Measurements from ENCODE around the gene PRB4.
"Not testable (repeated sequence)": the region's sequence is repeated elsewhere in the genome, so short reads cannot be mapped to it uniquely, and the experiment has no call there.

The PRB4 gene

DNA sequence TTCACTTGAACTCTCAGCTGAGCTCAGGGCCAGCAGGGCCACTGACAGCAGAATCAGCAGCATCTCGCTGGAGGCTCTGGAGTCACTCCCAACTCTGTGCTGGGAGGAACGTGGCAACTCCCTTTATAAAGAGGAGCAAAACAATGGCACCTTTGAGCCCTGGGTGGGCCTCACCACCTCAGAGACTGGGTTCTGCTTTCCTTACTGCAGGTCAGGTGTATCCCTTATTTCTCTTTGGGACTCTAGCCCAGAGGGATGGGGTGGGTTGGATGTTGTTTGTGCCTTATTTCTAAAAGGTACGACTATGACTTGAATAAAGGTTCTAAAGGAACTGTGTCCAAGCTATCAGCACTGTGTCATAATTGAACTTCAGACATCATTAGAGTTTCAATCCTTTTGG lies at the start of gene PRB4:
PRB4 (minus strand) TSS at position 101 of the 400 bp plus-strand sequence; CDS start at position 63, 38 bp downstream.
- no peak for DNase-seq

DNA sequence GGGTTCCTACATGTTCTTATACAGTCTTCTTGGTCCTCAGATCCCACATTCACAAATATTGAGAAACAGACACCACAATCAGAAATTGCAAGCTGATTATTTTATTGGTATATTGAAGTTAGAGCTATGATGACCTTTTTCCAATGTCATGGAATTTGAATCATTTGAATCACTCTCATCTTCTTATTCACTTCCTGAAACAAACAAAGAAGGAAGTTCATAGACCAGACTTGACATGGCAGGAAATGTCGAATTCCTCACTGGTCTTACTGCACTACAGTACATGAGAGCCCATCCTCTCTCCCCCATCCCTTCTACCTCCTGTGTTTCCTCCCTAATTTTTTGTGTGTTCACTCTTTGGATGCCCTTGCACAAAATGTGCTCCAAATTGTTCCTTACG lies 41.5 kb upstream of the PRB4 start:
- not testable (repeated sequence) for DNase-seq

DNA sequence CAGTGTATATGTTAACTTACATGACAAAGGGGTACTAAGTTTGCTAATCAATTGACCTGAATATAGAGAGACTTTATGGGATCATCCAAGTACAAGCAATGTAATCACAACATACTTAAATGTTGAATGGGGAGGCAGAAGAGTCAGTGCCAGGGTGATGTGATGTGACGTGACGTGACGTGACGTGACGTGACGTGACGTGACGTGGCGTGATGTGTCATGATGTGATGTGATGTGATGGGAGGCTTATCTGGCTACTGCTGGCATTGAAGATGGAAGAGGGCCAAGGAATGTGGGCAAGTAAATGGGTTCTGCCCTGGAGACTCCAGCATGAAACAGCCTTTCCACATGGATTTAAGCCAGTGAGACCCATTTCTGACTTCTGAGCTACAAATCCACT lies 38.2 kb upstream of the PRB4 start:
- DNase-seq, result no peak

DNA sequence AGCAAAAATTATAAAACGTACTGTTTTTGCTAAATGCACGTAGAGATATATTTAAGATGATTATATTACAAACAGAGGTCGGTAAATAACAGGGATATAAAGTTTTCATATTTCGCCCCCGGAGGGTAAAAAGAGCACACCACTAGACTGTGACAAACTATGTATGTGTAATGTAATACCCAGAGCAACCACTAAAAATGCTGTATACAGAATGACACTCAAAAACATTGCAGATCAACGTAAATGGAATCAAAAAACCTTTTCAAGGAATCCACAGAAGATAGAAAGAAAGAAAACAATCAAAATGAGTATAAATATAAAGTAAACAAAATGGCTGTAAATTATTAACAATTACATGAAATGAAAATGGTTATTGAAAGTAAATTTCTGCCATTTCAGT lies 37.6 kb upstream of the PRB4 start:
- no peak for DNase-seq

DNA sequence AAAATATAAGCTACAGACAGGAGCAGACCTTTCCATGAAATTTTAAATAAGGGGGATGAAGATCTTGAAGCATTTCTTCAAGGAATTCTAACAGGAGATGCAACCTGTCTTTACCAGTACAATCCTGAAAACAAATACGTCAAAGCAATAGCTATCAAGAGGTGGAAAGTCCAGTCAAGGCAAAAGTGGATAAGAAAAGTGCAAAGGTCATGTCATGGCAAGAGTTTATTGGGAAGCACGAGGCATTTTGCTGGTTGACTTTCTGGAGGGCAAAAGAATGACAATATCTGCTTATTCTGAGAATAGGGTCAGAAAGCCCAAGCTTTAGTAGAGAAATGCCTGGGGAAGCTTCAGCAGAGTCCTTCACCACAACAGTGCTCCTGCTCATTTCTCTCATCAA lies 34.3 kb upstream of the PRB4 start:
- no peak for DNase-seq

DNA sequence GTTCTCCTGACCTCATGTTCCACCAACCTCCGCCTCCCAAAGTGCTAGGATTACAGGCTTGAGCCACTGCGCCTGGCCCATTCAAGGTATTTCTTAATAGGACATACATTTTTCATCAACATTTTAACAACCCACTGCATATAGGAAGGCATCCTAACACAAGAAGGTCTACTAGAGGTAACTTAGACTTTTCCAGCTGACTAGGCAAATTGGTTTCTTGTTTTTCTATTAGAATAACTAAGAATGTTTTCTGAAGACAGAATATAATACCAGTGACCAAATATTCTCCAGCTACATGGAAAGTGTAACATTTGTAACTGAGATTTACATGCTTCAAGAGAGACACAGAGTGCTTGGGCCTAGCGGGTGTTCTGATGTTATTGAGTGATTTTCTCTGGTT lies 14.2 kb upstream of the PRB4 start:
- DNase-seq, result no peak

DNA sequence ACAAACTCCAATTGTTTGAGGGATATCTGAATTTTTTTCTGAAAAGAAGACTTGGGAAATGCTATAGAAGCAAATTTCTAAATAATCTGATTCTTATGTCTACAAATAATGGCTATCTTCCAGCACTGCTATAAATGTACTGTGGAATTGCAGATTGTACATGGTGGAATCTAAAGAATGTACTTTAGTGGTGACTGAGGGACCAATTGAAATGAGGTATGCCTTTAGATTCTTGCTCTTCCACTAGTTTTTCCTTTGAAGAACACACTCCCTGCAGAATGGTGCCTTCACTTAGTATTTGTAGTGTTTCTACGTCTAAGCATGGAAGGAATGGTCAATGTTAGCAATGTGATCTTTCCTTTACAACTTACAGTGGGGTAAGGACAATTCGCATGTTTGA lies 11.7 kb upstream of the PRB4 start:
- DNase-seq, result no peak

DNA sequence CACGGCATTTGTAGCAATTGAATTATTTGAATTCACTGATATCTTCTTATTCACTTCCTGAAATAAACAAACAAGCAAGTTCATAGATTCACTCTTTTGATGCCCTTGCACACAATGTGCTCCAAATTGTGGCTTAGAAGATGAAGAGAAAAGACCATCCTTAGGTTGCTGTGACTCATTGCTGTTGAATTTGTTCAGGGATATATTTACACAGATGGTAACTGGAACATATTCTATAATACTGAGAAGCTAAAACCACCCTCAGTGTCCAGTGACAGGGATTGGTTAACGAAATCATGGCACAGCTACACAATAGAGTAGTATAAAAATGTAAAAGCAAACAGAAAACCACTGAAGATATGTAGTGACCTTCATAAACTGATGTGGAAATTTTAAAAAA lies 3.1 kb downstream of the PRB4 start:
- DNase-seq, result no peak

DNA sequence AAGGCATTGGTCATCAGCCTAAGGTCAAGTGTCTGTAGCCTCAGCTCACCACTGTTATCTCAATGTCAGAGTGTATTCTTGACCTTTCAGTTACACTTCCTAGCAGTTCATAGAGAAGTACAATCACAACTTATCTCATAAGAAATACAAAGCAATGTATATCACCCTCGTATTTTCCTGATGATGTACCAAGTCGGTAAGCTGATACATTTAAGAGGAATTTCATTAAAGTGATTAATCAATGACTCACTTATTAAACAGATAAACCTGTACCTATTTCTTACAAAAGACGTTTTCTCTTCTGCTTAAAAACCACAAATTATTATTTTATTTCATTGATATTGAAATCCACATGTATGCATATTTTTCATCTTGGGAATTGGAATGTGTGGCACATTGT lies 36.8 kb downstream of the PRB4 start:
- DNase-seq, result no peak

DNA sequence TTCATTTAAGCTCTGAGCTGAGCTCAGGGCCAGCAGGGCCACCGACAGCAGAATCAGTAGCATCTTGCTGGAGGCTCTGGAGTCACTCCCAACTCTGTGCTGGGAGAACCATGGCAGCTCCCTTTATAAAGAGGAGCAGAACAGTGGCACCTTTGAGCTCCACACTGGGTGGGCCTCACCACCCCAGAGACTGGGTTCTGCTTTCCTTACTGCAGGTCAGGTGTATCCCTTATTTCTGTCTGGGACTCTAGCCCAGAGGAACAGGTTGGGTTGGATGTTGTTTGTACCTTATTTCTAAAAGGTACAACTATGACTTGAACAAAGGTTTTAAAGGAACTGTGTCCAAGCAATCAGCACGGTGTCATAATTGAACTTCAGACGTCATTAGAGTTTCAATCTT lies 40.6 kb downstream of the PRB4 start, which contains the start of gene PRB3:
PRB3 (minus strand) TSS at position 101 of the 400 bp plus-strand sequence; CDS start at position 63, 38 bp downstream.
- DNase-seq, result no peak

DNA sequence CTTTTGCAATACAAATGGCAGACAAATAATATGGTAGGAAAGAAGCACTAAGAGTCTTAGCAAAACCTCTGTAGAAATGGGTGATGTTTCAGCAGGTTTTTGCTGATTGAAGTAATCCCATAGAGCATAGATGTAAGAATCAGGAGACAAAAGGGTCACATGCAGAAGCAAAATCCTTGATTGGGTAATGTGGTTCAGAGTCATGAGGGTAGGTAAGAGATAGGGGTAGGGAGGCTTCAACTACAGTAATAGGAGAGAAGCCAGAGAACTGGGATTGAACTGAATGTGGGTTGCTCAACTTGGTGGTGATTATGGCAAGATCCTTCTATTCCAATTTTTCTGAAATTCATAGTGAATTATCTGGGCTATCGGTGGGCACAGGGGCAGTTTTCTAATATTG lies 45.7 kb downstream of the PRB4 start:
- no peak for DNase-seq

All from retina (tissue), 1 donor.